ENCODE data around the gene WSCD2. TPM values are rescaled to one million over a fixed set of nuclear protein-coding genes. Genes with fewer than 3 reads are reported as not detected.

WSCD2 gene
- total RNA-seq, 2 donors from 2014 or later = not detected

DNA sequence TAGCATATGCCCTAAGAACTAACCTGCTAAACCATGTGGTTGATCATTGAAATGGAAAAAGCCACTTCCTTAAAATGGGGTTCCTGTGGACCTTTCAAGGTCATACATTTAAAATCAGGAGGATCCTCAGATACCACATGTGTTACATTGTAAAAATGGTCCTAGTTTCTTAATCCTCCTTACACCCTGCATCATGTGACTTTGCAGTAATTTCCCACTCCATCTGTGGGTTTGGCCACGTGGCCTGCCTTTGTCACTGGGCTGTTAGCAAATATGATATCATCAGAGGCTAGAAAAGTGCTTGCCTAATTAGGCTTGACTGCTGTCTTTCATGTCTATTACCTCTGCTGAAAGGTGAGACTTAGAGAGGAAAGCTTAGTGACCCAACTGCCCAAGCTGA, 139.3 kb downstream of the WSCD2 start:
- no peak overlapping the region for H3K27ac Mint-ChIP-seq
- no peak overlapping the region for H3K4me3 Mint-ChIP-seq
- H3K4me1 Mint-ChIP-seq = no peaks in the 10 kb centered on the region
- ATAC-seq (replicated peaks) = no peak
- H3K9me3 Mint-ChIP-seq = peaks cover 4% of the 10 kb centered on the region
- H3K36me3 Mint-ChIP-seq (ENCODE audit: low read depth) = no peaks in the 10 kb centered on the region
- H3K27me3 Mint-ChIP-seq = peaks cover 20% of the 10 kb centered on the region

DNA sequence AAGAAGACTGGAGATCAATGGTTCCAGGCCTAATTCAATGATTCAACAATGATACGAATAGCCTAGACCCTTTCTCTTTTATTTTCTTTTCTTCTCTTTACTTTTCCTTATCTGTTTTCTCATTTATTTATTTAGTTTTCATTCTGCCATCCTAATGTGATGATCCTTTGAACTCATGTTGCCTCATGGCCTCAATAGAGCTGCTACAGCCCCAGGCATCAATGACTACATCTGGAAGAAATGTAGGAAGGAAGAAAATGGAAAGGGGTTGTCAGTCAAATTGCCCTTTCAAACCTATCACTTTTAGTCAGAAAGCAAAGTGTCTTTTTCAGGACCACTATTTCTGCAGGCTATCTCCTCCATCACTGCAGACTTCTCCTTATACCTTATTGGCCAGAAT, 140.1 kb downstream of the WSCD2 start:
- H3K9me3 Mint-ChIP-seq = peaks cover 4% of the 10 kb centered on the region
- H3K27me3 Mint-ChIP-seq = peaks cover 18% of the 10 kb centered on the region
- no peak overlapping the region for H3K4me3 Mint-ChIP-seq
- H3K27ac Mint-ChIP-seq = no peak overlapping the region
- ATAC-seq (replicated peaks) = no peak
- H3K36me3 Mint-ChIP-seq (ENCODE audit: low read depth) = no peaks in the 10 kb centered on the region
- H3K4me1 Mint-ChIP-seq = no peaks in the 10 kb centered on the region

DNA sequence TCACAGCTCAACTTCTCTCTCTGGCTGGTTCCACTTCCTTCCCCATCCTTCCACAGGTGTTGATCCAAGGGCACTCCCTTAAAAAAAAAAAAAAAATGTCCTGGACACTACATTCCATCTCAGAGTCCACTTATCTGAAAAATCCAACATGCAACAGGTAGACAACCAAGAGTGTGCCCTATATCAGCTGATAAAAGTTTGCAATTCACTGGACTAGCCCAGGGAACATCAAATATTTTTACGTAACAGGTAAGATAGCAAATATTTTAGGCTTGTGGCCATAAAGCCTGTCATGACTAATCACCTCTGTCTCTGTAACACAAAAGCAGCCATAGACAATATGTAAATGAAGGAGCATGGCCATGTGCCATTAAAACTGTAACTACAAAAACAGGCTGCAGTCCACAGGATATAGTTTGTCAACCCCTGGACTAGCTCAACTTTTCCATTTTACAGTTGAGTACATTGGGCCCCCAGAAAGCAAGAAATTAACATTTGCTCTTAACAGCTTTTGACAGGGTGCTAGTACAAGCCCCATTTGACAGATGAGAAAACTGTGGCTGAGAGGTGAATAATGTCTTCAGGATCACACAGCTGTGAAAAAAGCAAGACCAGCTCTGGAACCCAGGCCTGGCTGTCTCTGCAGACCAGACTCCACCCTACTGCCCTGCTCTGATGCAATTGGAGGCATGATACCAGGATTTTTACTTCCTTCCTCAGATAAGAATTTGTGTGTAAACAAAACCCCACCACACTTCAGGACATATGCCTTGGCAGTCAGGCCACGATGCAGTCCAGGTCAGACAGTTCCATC, 141.2 kb downstream of the WSCD2 start:
- Mint-ChIP-seq H3K9me3 (peaks cover 4% of the 10 kb centered on the region), H3K4me3 (no peak overlapping the region), H3K4me1 (no peaks in the 10 kb centered on the region), H3K36me3 (ENCODE audit: low read depth) (no peaks in the 10 kb centered on the region), H3K27ac (no peak overlapping the region), H3K27me3 (peaks cover 13% of the 10 kb centered on the region)
- no peak for ATAC-seq (replicated peaks)

DNA sequence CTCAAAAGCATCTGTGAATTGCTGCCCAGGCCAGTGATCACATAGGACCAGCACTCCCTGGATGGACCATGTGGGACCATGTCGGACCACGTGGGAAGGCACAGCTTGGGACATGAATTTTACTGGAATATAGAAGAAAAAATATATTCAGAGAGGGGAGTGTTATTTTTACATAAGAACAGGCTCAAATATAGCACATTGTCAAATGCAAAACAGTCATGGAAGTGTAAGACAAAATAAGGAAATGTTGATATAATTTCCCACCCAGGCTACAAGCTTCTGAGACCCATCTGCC, 141.7 kb downstream of the WSCD2 start:
- H3K27ac Mint-ChIP-seq = no peak overlapping the region
- H3K27me3 Mint-ChIP-seq = peaks cover 13% of the 10 kb centered on the region
- H3K36me3 Mint-ChIP-seq (ENCODE audit: low read depth) = no peaks in the 10 kb centered on the region
- no peak overlapping the region for H3K4me3 Mint-ChIP-seq
- H3K4me1 Mint-ChIP-seq = no peaks in the 10 kb centered on the region
- H3K9me3 Mint-ChIP-seq = peaks cover 4% of the 10 kb centered on the region
- ATAC-seq (replicated peaks) = no peak

DNA sequence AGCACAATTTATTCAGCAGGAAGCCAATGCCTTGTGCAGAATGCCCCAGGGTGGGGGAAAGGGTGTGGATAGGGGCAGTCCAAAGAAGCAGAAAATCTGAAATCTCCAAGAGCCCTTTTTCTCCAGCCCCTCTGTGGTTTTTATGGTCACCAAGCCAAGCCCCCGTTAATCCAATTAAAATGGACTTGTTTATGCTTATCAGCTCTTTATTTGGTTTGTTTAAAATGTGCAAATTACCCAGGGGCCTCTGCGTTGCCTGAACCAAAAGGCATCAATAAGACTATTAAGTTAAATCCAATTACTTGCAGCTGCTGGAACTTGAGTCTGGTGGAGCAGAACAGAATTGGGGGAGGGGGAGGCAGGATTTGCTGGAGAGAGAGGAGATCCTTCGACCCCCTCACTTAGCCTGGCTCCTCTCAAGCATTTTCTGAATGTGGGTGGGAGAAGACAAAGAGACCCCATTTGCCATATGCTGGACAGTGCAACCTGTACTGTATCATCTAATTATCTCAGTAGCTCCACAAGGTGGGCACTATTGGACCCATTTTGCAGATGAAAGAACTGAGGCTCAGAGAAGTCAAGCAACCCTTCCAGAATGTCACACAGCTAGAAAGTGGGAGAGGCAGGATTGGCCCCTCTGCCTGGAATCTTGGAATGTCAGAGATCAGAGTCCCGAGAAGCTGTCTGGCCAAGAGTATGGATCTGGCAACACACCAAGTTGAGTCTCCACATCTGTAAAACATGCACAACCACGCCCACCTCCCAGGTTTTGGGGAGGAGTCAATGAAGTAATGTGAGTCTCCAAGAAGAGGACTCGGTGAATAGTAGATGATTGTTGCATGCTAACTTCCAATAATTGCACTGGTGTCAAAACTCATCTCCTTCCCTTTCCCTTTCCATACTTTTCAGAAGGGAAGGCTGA, 143.1 kb downstream of the WSCD2 start:
- no peak overlapping the region for H3K27ac Mint-ChIP-seq
- no peak overlapping the region for H3K4me3 Mint-ChIP-seq
- H3K4me1 Mint-ChIP-seq = no peaks in the 10 kb centered on the region
- H3K27me3 Mint-ChIP-seq = peaks cover 8% of the 10 kb centered on the region
- ATAC-seq (replicated peaks) = no peak
- H3K36me3 Mint-ChIP-seq (ENCODE audit: low read depth) = no peaks in the 10 kb centered on the region
- no peaks in the 10 kb centered on the region for H3K9me3 Mint-ChIP-seq

DNA sequence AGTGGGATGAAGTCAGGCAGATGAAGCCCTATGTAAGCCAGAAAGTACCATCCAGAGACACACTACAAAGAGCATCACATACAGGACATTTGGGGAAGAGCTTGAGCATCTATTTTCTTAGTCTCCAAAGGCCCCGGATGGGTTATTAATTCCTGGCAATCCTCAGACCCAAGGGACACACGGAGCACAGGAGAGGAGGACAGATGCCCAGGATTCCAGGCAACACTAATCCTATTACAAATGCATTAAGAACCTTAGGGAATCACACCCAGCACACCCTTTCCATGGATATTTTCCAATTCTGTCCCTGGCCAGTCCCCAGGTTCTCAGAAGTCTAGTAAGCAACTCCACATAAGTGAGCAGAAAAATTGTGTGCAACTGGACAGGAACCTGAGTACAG, 144.1 kb downstream of the WSCD2 start:
- ATAC-seq (replicated peaks) = no peak
- Mint-ChIP-seq H3K4me3 (no peak overlapping the region), H3K9me3 (no peaks in the 10 kb centered on the region), H3K27me3 (peaks cover 4% of the 10 kb centered on the region), H3K36me3 (ENCODE audit: low read depth) (no peaks in the 10 kb centered on the region), H3K27ac (no peak overlapping the region), H3K4me1 (no peaks in the 10 kb centered on the region)

DNA sequence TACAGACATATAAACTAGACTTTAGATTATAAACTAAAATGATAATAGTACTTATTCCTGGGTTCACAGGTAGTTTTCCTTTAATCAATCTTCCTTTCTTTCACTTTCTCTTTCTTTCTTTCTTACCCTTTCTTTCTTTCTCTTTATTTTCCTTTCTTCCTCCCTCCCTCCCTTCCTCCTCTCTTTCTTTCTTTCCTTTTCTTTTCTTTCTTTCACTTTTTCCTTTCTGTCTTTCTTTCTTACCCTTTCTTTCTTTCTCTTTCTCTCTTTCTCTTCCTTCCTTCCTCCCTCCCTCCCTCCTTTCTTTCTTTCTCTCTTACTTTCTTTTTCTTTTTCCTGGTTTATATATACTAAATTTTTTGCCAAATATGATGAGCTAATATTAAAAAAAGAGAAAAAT, 148.5 kb downstream of the WSCD2 start:
- H3K9me3 Mint-ChIP-seq = no peaks in the 10 kb centered on the region
- H3K27me3 Mint-ChIP-seq = peaks cover 7% of the 10 kb centered on the region
- H3K4me1 Mint-ChIP-seq = no peaks in the 10 kb centered on the region
- no peaks in the 10 kb centered on the region for H3K36me3 Mint-ChIP-seq (ENCODE audit: low read depth)
- no peak overlapping the region for H3K27ac Mint-ChIP-seq
- ATAC-seq (replicated peaks) = no peak
- no peak overlapping the region for H3K4me3 Mint-ChIP-seq

DNA sequence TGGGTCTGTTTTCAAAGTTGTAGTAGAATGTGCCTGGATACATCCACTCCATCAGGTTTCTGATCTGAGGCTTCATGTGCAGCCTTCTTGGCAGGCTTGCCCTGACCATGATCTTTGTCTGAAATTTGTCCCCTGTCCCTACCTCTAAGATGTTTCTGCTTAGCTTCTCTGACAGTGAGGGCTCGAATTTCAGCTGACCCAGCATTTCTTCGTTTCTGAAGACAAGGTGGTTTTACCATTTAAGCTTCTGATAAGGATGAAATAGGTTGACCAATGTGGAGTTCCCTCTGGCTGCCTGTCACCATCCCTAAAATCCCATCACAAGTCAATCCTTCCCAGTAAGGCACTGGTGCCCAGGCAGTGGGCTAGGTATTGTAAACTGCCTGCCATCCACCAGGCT, 153.1 kb downstream of the WSCD2 start:
- peaks cover 10% of the 10 kb centered on the region for H3K27me3 Mint-ChIP-seq
- no peak overlapping the region for H3K27ac Mint-ChIP-seq
- no peaks in the 10 kb centered on the region for H3K36me3 Mint-ChIP-seq (ENCODE audit: low read depth)
- no peaks in the 10 kb centered on the region for H3K4me1 Mint-ChIP-seq
- no peak for ATAC-seq (replicated peaks)
- no peaks in the 10 kb centered on the region for H3K9me3 Mint-ChIP-seq
- no peak overlapping the region for H3K4me3 Mint-ChIP-seq

DNA sequence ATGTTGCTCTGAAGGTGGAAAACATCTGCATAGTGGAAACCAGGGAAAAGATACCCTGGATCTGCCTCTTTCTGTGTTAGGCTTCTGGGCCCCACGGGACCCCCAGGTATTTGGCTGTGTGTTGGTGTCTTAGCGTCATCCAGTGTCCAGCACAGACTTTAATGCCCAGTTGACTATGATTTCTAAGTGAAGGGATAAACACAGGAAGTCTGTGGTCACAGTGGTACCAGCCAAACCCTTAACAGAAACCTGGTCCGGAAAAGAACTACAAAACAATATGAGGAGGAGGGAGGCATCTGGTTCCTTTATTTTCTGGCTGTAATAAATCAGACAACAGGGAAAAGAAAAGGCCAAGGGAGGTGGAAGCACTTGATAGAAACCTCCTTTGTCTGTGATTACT, 153.6 kb downstream of the WSCD2 start:
- H3K4me1 Mint-ChIP-seq = no peaks in the 10 kb centered on the region
- H3K36me3 Mint-ChIP-seq (ENCODE audit: low read depth) = no peaks in the 10 kb centered on the region
- H3K27me3 Mint-ChIP-seq = peaks cover 11% of the 10 kb centered on the region
- H3K9me3 Mint-ChIP-seq = no peaks in the 10 kb centered on the region
- no peak for ATAC-seq (replicated peaks)
- no peak overlapping the region for H3K27ac Mint-ChIP-seq
- no peak overlapping the region for H3K4me3 Mint-ChIP-seq

DNA sequence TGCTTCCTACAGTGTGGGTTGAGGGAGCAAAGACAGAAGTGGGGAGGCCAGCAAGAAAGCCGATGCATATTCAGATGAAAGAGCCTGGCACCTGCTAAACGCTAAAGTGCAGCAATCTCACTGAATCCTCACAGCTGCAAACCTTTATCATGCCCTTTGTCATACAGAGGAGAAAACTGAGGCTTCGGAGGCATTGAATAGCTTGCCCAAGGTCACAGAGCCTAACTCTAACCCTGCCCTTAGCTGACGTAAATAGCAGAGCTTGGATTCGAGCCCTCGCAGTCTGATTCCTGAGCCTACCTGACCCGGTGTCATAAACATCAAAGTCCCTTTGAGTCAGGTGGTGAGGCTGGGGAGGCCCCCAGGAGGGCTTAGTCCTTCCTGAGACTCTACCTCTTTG, 155.1 kb downstream of the WSCD2 start:
- H3K27me3 Mint-ChIP-seq = peaks cover 14% of the 10 kb centered on the region
- H3K4me1 Mint-ChIP-seq = no peaks in the 10 kb centered on the region
- H3K36me3 Mint-ChIP-seq (ENCODE audit: low read depth) = no peaks in the 10 kb centered on the region
- ATAC-seq (replicated peaks) = no peak
- H3K4me3 Mint-ChIP-seq = no peak overlapping the region
- no peak overlapping the region for H3K27ac Mint-ChIP-seq
- H3K9me3 Mint-ChIP-seq = no peaks in the 10 kb centered on the region

DNA sequence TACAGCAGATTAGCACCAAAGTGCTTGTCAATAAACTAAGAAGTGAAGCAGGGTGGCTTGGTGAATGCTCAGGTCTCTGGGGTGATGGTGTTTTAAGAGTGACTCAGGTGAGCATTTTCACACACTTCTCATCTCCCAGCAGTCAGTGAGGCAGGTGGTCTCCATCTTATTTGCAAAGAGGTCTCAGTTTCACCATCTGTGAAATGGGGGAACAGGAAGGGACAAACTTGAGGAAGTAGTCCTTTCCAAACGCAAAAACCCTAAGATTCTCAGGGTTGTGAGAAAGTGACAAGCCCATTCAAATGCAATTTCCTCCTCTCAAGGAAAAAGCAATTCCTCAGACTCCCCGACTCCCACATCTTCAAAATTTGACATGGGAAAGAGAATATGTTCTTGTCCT, 155.9 kb downstream of the WSCD2 start:
- ATAC-seq (replicated peaks) = no peak
- Mint-ChIP-seq H3K27ac (no peak overlapping the region), H3K36me3 (ENCODE audit: low read depth) (no peaks in the 10 kb centered on the region), H3K27me3 (peaks cover 8% of the 10 kb centered on the region), H3K9me3 (no peaks in the 10 kb centered on the region), H3K4me1 (no peaks in the 10 kb centered on the region), H3K4me3 (no peak overlapping the region)

DNA sequence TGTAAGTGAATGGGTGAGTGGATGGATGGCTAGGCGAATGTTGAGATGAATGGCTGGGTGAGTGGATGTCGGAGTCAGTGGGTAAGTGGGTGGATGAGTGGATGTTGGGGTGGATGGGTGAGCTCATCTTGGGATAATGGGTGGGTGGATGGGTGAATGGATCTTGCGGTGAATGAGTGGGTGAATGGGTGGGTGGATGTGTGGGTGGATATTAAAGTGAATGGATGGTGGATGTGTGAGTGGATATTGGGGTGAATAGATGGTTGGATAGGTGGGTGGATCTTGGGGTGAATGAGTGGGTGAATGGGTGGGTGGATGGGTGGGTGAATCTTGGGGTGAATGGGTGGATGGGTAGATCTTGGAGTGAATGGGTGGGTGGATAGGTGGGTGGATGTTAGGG, 158.1 kb downstream of the WSCD2 start:
- H3K27ac Mint-ChIP-seq = no peak overlapping the region
- H3K4me1 Mint-ChIP-seq = no peaks in the 10 kb centered on the region
- no peaks in the 10 kb centered on the region for H3K36me3 Mint-ChIP-seq (ENCODE audit: low read depth)
- ATAC-seq (replicated peaks) = no peak
- no peak overlapping the region for H3K4me3 Mint-ChIP-seq
- peaks cover 11% of the 10 kb centered on the region for H3K27me3 Mint-ChIP-seq
- H3K9me3 Mint-ChIP-seq = no peaks in the 10 kb centered on the region

DNA sequence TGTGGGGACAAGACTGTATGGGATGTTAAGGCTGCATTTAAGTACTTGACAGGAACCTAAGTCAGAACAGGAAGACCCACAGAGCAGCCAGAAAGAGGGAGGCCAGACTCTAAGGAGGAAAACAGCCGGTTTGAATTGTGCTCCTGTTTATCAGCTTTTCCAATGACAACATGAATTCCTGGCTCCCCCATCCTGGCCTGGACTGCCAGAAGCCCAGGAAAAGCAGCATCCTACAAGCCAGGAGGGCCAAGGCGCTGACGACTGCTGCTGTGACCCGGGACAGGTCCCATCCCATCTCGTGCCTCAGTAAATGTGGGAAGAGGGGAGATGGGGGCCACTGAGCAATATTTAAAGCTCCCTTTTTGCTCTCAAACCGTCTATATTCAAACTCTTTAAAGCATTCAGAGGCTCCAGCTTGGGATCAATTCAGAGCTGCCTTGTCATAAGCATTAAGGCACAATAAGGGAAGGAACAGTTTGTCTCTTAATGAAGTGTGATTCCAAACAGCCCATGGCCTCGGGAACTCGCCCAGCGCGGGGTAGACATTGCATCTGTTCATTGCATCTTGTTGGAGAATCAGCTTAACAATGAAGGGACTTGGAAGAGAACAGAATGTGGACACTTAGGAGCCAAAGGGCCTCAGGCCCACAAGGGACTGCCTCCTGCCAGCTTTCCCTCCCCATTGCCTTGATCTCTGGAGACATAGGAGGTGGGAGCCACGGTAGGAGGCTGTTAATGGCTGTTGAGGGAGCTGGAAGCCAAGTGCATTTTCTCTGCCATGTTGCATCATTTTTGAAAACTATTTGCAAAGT, 160.5 kb downstream of the WSCD2 start:
- no peak for ATAC-seq (replicated peaks)
- Mint-ChIP-seq H3K27me3 (peaks cover 11% of the 10 kb centered on the region), H3K9me3 (no peaks in the 10 kb centered on the region), H3K4me3 (no peak overlapping the region), H3K36me3 (ENCODE audit: low read depth) (no peaks in the 10 kb centered on the region), H3K4me1 (no peaks in the 10 kb centered on the region), H3K27ac (no peak overlapping the region)

DNA sequence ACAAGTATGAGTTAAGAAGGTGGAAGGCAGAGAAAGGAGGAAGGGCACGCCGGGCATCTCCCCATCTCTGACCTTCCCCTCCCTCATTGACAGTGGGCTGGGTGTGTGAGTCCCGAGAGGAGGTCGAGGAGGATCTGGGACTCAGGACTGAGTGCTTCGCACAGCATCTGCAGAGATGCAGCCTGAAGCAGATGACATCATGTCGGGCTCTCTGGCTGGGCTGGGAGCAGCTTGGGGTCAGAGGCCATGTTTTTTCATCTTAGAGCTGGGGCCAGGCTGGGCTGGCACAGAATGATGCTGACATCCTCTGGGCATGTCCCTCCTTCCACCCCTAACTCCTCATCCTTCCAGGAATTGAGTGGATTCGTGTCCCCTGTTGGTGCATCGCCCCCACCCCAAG, 166.6 kb downstream of the WSCD2 start:
- no peak for ATAC-seq (replicated peaks)
- Mint-ChIP-seq H3K4me1 (peaks cover 5% of the 10 kb centered on the region), H3K9me3 (no peaks in the 10 kb centered on the region), H3K27me3 (peaks cover 3% of the 10 kb centered on the region), H3K27ac (no peak overlapping the region), H3K4me3 (no peak overlapping the region), H3K36me3 (ENCODE audit: low read depth) (no peaks in the 10 kb centered on the region)
